ENCODE data around the gene MPC2.
"Not testable (repeated sequence)": the region's sequence is repeated elsewhere in the genome, so short reads cannot be mapped to it uniquely, and the experiment has no call there.

Gene MPC2

DNA sequence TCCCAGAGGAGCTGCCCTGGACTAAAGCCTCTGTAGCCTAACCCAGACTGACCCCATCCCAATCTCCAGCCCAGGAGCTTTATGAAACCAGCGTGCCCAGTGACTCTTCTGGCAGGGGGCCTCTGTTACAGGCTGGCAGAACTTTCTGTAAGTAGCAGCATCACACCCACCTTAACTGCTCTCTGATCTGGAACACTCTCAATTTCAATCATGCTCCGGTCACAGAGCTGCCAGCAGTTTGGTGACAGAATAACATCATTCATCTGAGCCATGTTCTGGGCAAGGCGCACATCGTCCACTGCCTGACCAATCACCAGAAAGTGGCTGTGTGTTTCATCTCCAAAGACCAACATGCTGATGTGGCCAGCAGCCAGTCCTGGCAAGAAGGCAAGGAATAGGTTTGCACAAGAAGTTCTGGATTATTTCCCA lies 37.6 kb downstream of the MPC2 start:
- no peaks in the 10 kb centered on the region for H3K27me3 ChIP-seq (ENCODE audit: insufficient read depth, low read length, poor library complexity)
- H3K9me3 ChIP-seq (ENCODE audit: insufficient read depth, low read length, severe bottlenecking): no peaks in the 10 kb centered on the region
- no peak overlapping the region for H2AFZ ChIP-seq (ENCODE audit: low read depth, low read length)
- no peak overlapping the region for H3K27ac ChIP-seq (ENCODE audit: low read length)
- H4K20me1 ChIP-seq (ENCODE audit: insufficient read depth, low read length): no peaks in the 10 kb centered on the region
- no peak overlapping the region for H3K4me2 ChIP-seq (ENCODE audit: insufficient read depth, low read length)
- ATAC-seq (ENCODE audit: insufficient read depth, low read depth): no peak
- no peak overlapping the region for H3K4me3 ChIP-seq (ENCODE audit: low read depth in 1 of 2, low read length in 2 of 2)
- no peak for DNase-seq
- no peak for TF ChIP-seq EZH2 (IDR thresholded peaks at IDR 0.05; ENCODE audit: borderline replicate concordance, low read depth, low read length, severe bottlenecking)
- TF ChIP-seq, protein P1, sequence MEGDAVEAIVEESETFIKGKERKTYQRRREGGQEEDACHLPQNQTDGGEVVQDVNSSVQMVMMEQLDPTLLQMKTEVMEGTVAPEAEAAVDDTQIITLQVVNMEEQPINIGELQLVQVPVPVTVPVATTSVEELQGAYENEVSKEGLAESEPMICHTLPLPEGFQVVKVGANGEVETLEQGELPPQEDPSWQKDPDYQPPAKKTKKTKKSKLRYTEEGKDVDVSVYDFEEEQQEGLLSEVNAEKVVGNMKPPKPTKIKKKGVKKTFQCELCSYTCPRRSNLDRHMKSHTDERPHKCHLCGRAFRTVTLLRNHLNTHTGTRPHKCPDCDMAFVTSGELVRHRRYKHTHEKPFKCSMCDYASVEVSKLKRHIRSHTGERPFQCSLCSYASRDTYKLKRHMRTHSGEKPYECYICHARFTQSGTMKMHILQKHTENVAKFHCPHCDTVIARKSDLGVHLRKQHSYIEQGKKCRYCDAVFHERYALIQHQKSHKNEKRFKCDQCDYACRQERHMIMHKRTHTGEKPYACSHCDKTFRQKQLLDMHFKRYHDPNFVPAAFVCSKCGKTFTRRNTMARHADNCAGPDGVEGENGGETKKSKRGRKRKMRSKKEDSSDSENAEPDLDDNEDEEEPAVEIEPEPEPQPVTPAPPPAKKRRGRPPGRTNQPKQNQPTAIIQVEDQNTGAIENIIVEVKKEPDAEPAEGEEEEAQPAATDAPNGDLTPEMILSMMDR (IDR thresholded peaks at IDR 0.05; ENCODE audit: borderline replicate concordance, extremely low read depth, low read length, poor library complexity, severe bottlenecking): no peak
- H3K36me3 ChIP-seq (ENCODE audit: insufficient read depth, low read length): no peaks in the 10 kb centered on the region
- no peak overlapping the region for H3K9ac ChIP-seq (ENCODE audit: low read depth, low read length)
- no peaks in the 10 kb centered on the region for H3K4me1 ChIP-seq (ENCODE audit: insufficient read depth, low read length)
- H3K79me2 ChIP-seq (ENCODE audit: insufficient read depth, low read length): no peaks in the 10 kb centered on the region

DNA sequence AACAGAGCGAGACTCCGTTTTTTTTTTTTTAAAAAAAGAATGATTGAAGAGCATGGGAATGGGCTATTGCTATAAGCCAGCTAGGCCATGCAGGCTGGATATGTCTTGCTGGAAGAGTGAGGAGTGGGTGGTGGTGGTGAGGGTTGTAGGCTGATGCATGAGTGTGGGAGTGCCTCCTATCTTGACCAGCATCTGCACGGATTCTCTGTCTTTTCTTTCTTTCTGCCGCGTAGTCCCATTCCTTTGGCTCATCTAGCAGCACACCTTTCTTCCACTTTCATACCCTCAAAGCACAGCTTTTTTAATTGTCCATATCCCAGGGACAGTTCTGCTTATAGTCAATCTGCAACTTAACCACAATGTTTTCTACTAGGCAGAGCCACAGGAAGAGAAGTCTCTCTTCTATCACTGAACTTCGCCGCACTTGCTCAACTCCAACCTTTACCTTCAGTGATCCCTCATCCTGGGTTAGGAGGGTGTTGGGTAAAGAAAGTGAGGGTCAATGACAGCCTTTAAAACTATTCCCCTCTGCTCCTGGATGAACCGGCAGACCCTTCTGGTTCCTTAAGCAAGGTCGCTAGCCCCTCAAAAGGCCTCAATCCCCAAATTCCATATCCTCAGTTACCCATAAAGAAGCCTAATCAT lies 38.2 kb downstream of the MPC2 start:
- Histone ChIP-seq H3K27ac (ENCODE audit: low read length) (no peak overlapping the region), H3K27me3 (ENCODE audit: insufficient read depth, low read length, poor library complexity) (no peaks in the 10 kb centered on the region), H3K36me3 (ENCODE audit: insufficient read depth, low read length) (no peaks in the 10 kb centered on the region), H2AFZ (ENCODE audit: low read depth, low read length) (no peak overlapping the region), H4K20me1 (ENCODE audit: insufficient read depth, low read length) (no peaks in the 10 kb centered on the region), H3K4me1 (ENCODE audit: insufficient read depth, low read length) (no peaks in the 10 kb centered on the region), H3K4me3 (ENCODE audit: low read depth in 1 of 2, low read length in 2 of 2) (no peak overlapping the region), H3K9ac (ENCODE audit: low read depth, low read length) (no peak overlapping the region), H3K4me2 (ENCODE audit: insufficient read depth, low read length) (no peak overlapping the region), H3K9me3 (ENCODE audit: insufficient read depth, low read length, severe bottlenecking) (no peaks in the 10 kb centered on the region), H3K79me2 (ENCODE audit: insufficient read depth, low read length) (no peaks in the 10 kb centered on the region)
- no peak for DNase-seq
- TF ChIP-seq, protein P1 (IDR thresholded peaks at IDR 0.05; ENCODE audit: borderline replicate concordance, extremely low read depth, low read length, poor library complexity, severe bottlenecking): no peak
- no peak for TF ChIP-seq EZH2 (IDR thresholded peaks at IDR 0.05; ENCODE audit: borderline replicate concordance, low read depth, low read length, severe bottlenecking)
- no peak for ATAC-seq (ENCODE audit: insufficient read depth, low read depth)

DNA sequence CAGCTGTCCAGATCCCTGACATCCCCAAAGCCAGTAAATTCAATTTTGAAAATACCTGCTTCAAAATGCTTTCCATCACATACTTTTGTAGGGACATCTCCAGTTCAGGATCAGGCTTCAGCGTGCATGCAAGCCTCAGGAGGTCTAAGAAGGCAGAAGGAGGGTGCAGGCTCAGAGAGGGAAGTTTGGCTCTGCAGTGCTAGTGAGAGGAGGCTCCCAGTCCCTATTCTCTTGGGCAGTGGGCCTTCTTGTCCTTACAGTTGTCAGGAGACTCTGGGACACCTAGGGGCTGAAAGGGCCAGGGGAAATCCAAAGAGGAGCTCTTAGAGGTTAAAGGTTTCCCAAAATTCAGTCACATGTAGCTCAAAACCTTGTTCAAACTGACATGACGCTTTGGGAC lies 43.1 kb downstream of the MPC2 start:
- Histone ChIP-seq H3K9ac (ENCODE audit: low read depth, low read length) (no peak overlapping the region), H4K20me1 (ENCODE audit: insufficient read depth, low read length) (no peaks in the 10 kb centered on the region), H3K36me3 (ENCODE audit: insufficient read depth, low read length) (no peaks in the 10 kb centered on the region), H3K9me3 (ENCODE audit: insufficient read depth, low read length, severe bottlenecking) (no peaks in the 10 kb centered on the region), H2AFZ (ENCODE audit: low read depth, low read length) (no peak overlapping the region), H3K4me1 (ENCODE audit: insufficient read depth, low read length) (no peaks in the 10 kb centered on the region), H3K27me3 (ENCODE audit: insufficient read depth, low read length, poor library complexity) (no peaks in the 10 kb centered on the region), H3K4me3 (ENCODE audit: low read depth in 1 of 2, low read length in 2 of 2) (no peak overlapping the region), H3K79me2 (ENCODE audit: insufficient read depth, low read length) (no peaks in the 10 kb centered on the region), H3K27ac (ENCODE audit: low read length) (no peak overlapping the region), H3K4me2 (ENCODE audit: insufficient read depth, low read length) (no peak overlapping the region)
- DNase-seq: no peak
- no peak for ATAC-seq (ENCODE audit: insufficient read depth, low read depth)
- TF ChIP-seq, protein P1 (IDR thresholded peaks at IDR 0.05; ENCODE audit: borderline replicate concordance, extremely low read depth, low read length, poor library complexity, severe bottlenecking): no peak

DNA sequence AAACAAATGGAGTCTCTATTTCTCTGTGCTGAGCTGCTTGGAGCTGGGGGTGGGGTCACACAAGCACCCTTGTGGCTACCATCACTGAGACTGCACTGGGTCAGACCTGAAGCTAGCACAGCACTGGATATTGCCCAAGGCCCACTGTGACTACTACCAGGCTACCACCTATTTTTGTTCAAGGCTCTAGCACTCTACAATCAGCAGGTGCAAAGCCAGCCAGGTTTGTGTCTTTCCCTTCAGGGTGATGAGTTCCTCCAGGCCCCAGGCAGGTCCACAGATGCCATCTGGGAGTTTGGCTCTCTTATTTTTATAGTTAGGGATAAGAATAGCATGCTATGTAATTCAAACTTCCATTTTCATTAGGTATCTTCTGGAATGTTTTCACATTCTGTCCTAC lies 46.5 kb downstream of the MPC2 start:
- H3K4me1 ChIP-seq (ENCODE audit: insufficient read depth, low read length): no peaks in the 10 kb centered on the region
- H3K36me3 ChIP-seq (ENCODE audit: insufficient read depth, low read length): no peaks in the 10 kb centered on the region
- TF ChIP-seq, protein P1 (IDR thresholded peaks at IDR 0.05; ENCODE audit: borderline replicate concordance, extremely low read depth, low read length, poor library complexity, severe bottlenecking): no peak
- TF ChIP-seq EZH2 (IDR thresholded peaks at IDR 0.05; ENCODE audit: borderline replicate concordance, low read depth, low read length, severe bottlenecking): no peak
- H3K27me3 ChIP-seq (ENCODE audit: insufficient read depth, low read length, poor library complexity): no peaks in the 10 kb centered on the region
- no peak for DNase-seq
- H4K20me1 ChIP-seq (ENCODE audit: insufficient read depth, low read length): no peaks in the 10 kb centered on the region
- no peak for ATAC-seq (ENCODE audit: insufficient read depth, low read depth)
- no peaks in the 10 kb centered on the region for H3K9me3 ChIP-seq (ENCODE audit: insufficient read depth, low read length, severe bottlenecking)
- no peak overlapping the region for H3K4me2 ChIP-seq (ENCODE audit: insufficient read depth, low read length)
- H3K27ac ChIP-seq (ENCODE audit: low read length): no peak overlapping the region
- no peak overlapping the region for H3K9ac ChIP-seq (ENCODE audit: low read depth, low read length)
- H2AFZ ChIP-seq (ENCODE audit: low read depth, low read length): no peak overlapping the region
- H3K4me3 ChIP-seq (ENCODE audit: low read depth in 1 of 2, low read length in 2 of 2): no peak overlapping the region
- H3K79me2 ChIP-seq (ENCODE audit: insufficient read depth, low read length): no peaks in the 10 kb centered on the region

DNA sequence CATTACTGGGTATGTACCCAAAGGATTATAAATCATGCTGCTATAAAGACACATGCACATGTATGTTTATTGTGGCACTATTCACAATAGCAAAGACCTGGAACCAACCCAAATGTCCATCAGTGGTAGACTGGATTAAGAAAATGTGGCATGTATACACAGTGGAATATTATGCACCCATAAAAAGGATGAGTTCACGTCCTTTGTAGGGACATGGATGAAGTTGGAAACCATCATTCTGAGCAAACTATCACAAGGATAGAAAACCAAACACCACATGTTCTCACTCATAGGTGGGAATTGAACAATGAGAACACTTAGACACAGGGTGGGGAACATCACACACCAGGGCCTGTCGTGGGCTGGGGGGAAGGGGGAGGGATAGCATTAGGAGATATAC lies 49.7 kb downstream of the MPC2 start:
- not testable (repeated sequence) for H3K27me3 ChIP-seq (ENCODE audit: insufficient read depth, low read length, poor library complexity); H3K79me2 ChIP-seq (ENCODE audit: insufficient read depth, low read length); H3K9ac ChIP-seq (ENCODE audit: low read depth, low read length); H2AFZ ChIP-seq (ENCODE audit: low read depth, low read length); H3K4me2 ChIP-seq (ENCODE audit: insufficient read depth, low read length); DNase-seq; H3K4me3 ChIP-seq (ENCODE audit: low read depth in 1 of 2, low read length in 2 of 2); H3K4me1 ChIP-seq (ENCODE audit: insufficient read depth, low read length); H4K20me1 ChIP-seq (ENCODE audit: insufficient read depth, low read length); ATAC-seq (ENCODE audit: insufficient read depth, low read depth); H3K36me3 ChIP-seq (ENCODE audit: insufficient read depth, low read length); H3K9me3 ChIP-seq (ENCODE audit: insufficient read depth, low read length, severe bottlenecking); H3K27ac ChIP-seq (ENCODE audit: low read length)

Measured in DND-41 (cell line).